ENCODE data around the gene CDYL2. TPM values are rescaled to one million over a fixed set of nuclear protein-coding genes. Genes with fewer than 3 reads are reported as not detected.

The CDYL2 gene
- total RNA-seq, 1 donor from 2014 or later = 34.1 TPM

DNA sequence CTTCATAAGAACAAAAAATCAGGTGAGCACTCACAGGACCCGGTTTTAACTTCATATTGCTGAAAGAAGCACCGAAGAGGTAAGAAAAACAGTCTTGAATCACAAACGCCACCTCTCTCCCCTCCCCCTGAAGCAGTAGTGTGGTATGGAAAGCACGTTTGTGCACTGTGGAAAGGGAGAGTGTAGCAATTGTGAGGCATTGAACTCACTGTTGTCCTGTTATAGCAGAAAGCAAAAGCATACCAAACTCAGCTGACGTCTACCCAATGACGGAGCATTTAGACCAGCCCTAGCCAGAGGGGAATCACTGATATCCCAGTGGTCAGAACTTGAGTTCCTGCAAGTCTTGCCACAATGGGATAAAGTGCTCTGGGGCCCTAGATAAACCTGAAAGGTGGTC lies 164.8 kb downstream of the CDYL2 start:
- DNase-seq (ENCODE audit: extremely low read depth, low read depth, low spot score) = no peak

DNA sequence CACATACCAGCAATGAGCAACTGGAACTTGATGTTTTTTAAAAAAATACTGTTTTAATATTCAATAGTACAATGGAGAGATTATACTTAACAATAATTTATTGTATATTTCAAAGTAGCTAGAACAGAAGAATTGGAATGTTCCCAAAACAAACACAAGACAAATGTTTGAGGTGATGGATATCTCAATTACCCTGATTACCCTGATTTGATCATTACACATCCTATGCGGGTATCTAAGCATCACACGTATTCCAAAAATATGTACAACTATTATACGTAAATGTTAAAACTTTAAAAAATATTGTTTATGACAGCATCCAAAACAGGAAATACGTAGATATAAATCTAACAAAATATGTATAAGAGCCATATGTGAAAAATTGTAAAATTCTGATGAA lies 166.8 kb downstream of the CDYL2 start:
- DNase-seq (ENCODE audit: extremely low read depth, low read depth, low spot score) = no peak

DNA sequence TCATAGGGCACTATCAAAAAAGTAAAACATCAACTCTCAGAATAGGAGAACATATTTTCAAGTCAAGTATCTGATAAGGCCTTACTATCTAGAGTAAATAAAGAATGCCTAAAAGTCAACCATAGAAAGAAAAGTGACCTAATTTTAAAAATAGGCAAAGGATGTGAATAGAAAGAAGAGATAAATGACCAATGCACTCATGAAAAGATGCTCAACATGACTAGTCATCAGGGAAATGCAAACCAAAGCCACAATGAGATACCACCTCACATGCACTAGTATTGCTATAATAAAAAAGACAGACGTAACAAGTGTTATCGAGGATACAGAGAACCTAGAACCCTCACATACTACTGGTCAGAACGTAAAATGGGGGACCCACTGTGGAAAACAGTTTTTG lies 172.8 kb downstream of the CDYL2 start:
- DNase-seq (ENCODE audit: extremely low read depth, low read depth, low spot score) = no peak

DNA sequence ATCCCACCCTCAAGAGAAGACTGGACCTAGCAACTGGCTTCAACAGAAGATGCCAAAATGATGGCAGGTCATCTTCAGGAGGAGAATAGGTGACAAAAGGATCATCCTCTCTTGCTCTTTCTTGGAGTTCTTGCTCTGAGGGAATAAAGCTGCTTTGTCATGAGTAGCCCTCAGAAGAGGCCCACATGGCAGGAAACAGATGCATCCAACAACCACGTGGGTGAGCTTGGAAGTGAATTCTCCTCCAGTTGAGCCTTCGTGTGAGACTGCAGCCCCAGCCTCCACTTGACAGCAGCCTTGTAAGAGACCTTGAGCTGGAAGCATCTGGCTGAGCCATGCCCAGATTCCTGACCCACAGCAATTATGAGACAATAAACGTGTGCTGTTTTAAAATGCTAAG lies 176.1 kb downstream of the CDYL2 start:
- no peak for DNase-seq (ENCODE audit: extremely low read depth, low read depth, low spot score)

DNA sequence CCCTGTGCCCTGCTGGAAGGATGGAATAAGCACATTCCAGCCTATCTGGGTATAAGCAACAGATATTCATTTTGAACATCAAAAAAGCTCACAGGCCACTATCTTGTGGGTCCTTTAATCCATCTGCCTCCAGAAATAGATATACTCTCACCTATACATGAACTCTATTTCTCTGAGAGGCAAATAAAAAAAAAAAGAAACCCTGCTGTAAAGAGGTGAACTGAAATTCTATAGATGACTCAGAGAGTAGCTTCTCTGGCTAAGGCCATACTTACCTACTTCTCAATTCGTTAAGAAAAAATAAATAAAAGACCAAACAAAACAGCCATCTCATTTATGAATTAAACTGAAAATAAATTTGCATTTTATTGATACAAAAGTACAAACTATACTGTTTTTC lies 177.3 kb downstream of the CDYL2 start:
- no peak for DNase-seq (ENCODE audit: extremely low read depth, low read depth, low spot score)

DNA sequence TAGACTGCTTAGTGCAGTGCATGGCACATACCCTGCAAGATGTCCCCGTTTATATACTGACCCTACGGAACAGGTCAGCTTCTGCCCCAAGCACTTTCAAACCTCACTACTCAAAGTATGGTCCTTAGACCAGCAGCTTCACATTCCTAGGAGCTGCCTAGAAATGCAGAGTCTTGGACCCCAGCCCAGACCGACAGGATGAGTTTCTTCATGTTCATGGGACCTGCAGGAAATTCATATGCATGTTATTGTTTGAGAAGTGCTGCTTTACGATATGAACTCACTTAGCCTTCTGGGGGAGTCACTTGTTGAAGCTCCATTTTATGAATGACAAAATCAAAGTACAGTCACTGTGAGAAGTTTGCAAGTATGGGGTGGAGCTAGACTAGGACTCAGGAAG lies 181.0 kb downstream of the CDYL2 start:
- DNase-seq (ENCODE audit: extremely low read depth, low read depth, low spot score) = peak; percentile 41

DNA sequence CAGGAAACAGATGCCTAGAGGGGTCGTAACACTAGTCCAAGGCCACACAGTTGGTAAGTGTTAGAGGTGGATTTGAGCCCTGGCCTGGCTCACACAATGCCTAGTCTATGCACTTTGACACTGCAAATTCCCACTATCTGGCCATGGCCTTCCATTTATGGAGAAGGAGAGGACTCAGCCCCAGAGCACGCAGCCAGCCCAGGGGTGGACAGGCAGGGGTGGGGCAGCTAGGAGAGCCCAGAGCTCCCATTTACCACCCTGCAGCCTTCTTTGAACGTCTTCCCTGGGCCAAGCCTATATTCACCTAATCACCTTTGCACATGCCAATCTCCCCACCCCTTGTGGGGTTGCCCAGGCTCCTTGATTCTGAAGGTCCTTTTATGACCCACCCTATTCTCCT lies 182.4 kb downstream of the CDYL2 start:
- no peak for DNase-seq (ENCODE audit: extremely low read depth, low read depth, low spot score)

DNA sequence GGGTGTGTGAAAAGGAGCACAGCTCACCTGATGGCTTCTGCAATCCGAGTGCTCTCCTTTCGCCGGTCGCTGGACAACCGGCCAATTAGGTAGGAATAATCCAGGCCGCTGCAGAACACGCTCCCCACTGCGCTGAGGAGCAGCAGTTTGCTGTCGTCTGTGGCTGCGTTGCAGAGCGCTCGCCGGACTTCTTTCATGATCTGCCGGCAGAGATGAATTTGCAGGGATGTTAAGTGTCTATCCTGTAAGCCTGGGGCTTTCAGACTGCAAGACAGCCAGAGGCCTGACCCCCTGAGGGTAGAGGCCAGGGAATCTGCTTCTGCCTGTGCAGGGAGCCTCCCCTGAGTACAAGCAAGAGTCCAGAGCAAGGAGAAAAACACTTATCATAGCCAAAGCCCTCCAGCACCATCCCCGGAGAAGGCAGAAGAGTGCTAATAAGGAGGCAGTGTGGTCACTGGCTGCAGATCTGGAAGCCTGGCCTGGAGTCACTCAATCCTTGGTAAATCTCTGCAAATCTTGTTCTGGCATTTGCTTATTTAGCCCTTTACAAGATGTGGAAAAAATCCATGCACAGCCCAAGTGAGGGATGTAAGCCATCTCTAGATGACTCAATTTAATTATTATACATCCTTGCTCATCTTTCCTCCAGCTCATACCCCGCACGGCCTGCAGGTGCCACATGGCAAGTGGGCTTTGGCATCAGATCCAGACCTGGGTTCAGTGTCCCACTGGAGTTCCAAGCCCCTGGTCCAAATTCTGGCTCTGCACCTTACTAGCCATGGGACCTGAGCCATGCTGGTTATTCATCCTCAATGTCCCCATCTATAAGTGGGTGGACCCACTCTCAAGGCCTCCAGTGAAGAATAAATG lies 183.4 kb downstream of the CDYL2 start:
- DNase-seq (ENCODE audit: extremely low read depth, low read depth, low spot score) = no peak

DNA sequence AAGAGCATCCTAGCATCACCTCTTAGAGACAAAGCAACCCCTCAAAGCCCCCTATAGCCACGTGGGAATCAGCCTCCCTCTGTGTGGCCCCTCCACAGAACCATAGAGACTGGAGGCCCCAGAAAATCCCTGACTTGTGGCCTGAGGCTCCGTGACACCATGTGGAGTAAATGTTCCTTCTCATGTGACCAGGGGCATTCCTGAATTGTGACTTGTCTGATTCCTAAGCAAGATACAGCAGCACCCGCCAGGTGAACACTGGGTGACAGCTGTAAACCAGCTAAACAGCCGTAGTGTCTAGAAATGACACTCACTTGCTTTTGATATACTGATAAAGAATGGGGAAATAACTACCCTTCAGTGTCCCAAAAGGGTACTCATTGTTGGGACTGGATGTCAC lies 184.6 kb downstream of the CDYL2 start:
- no peak for DNase-seq (ENCODE audit: extremely low read depth, low read depth, low spot score)

DNA sequence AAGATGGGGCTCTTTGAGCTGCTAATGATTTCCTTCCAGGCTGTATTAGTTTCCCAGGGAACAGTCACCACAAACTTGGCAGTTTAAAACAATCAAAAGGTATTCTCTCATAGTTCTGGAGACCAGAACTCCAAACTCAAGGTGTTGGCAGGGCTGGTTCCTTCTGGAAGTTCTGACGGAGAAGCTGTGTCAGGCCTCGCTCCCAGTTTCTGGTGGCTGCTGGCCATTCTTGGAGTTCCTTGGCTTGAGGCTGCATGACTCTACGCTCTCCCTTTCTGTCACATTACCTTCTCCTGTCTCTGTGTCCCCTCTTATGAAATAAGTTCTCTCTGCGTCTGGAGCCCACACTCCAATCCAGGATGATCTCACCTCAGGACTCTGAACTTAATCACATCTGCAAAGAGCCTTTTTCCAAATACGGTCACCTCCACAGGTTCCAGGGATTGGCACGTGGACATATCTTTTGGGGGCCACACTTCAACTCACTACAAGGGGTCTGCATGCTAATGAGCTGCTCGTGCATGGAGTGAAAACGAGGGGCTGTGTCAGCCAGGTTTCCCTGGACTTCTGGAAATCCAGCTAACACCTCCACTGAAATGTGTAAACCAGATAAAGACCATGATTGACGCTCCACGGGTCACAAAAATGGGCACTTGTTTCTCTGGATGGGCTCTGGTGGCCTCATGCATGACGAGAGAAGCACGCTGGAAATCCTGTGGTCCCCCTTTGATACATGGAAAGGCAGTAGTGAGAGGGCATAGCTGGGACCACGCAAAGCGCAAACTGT lies 185.3 kb downstream of the CDYL2 start:
- DNase-seq (ENCODE audit: extremely low read depth, low read depth, low spot score) = no peak

DNA sequence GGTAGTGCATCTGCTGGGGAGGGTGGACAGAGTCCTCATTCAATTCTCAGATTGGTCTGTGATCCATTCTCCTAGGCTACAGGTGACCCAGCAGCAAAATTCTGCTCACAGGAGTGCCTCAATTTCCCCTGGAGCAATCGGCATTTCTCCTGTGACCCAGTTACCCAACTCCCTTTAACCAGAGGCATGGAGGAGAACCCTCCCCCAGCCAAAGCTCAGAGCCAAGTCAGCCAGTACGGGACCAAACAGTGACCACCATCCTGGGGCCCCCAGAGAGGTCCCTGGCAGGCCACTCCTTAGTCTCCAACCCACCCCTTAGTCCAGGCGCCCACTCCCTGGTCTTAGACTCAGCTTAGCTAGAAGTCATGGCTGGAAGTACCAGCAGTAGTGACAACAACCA lies 188.0 kb downstream of the CDYL2 start:
- DNase-seq (ENCODE audit: extremely low read depth, low read depth, low spot score) = no peak

DNA sequence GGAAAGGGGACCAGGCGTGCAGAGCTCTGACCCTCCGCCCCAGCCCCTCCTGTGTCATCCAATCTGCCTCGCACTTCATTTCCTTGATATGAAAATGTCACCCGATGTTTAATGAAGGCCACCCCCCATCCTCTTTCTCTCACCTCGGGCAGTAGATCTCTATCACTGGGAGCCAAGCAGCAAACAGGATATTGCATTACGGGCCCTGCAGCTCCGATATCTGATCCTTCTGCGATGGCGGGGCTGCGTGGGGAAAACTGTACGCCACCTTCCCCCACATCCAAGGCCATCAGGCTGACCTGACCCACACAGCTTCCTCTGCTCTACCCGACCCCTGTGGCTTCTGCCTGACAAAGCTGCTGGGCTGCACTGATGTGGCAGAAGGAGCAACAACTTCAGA lies 188.7 kb downstream of the CDYL2 start:
- DNase-seq (ENCODE audit: extremely low read depth, low read depth, low spot score) = no peak

DNA sequence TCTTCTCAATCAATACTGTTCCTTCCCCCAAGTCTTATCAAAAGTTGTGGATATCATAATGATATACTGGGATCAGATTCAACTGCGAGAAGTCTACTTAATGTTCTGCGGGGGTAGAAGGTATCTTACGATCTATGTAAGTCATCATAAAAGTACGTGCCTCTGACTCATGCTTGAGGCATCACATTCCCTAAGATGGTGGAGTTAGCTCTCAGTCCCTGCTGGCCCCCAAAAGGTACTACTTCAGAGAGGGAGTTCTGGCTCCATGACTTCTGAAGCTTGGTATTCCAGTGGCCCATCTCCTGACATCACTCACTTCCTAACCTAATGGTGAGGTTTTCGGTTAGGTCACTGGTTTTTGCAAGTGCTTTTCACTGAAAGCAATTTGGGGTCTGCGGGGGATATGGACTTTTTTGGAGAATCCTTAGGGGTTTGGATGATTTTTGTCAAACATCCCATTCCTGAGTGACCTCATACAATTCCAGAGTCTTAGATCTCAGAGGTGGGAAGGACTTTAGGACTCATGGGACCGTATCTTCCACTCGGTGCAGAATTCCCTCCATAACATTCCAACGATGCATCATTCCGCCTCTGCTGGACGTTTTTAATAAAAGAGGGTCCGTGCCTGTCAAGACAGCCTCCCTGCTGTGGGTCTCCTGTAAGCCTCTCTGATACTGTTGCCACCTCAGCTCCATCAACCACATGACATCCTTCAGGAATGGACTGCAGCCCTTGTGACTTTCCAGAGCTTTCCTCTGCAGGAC lies 189.3 kb downstream of the CDYL2 start:
- DNase-seq (ENCODE audit: extremely low read depth, low read depth, low spot score) = peak; percentile 44

DNA sequence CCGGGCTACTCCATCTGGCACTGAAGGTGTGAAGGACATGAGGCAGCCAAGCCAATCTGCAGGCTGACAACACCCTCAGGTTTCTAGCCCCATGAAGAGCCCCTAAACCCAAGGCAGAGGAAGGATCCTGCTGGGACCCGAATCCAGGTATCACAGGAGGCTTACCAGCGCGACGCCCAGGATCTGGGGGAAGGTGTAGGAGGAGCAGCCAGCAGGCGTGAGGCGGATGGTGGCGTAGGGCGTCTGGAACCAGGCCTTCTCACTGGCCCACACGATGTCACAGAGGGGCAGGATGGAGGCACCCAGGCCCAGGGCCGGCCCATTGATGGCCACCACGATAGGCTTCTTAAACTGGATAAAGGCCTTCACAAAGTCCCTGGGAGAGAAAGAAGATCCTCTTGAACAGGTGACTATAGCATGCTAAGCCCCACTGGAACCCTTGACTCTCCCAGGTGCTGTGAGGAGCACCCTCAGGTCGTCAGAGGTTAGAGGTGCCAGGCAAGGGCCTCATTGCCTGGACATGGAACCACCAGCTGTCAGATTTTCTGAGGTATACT lies 191.9 kb downstream of the CDYL2 start:
- no peak for DNase-seq (ENCODE audit: extremely low read depth, low read depth, low spot score)

DNA sequence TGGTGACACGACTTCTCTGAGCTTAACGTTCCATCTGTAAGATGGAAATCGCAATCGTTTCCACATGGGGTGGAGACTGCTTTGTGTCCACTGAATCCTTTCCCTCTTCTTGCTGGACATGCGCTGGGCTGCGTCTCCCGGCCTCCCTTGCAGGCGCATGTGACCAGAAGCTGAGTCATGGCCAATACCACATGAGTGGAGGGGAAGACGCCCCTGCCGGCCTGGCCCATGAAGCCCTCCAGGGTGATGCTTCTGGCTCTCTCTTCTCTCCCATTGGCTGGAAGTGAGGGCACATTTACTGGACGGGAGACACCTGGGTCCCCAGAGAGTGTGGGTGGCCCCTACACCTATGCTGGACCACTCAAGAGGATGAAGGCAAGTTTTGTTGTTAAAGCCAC lies 192.5 kb downstream of the CDYL2 start:
- no peak for DNase-seq (ENCODE audit: extremely low read depth, low read depth, low spot score)

DNA sequence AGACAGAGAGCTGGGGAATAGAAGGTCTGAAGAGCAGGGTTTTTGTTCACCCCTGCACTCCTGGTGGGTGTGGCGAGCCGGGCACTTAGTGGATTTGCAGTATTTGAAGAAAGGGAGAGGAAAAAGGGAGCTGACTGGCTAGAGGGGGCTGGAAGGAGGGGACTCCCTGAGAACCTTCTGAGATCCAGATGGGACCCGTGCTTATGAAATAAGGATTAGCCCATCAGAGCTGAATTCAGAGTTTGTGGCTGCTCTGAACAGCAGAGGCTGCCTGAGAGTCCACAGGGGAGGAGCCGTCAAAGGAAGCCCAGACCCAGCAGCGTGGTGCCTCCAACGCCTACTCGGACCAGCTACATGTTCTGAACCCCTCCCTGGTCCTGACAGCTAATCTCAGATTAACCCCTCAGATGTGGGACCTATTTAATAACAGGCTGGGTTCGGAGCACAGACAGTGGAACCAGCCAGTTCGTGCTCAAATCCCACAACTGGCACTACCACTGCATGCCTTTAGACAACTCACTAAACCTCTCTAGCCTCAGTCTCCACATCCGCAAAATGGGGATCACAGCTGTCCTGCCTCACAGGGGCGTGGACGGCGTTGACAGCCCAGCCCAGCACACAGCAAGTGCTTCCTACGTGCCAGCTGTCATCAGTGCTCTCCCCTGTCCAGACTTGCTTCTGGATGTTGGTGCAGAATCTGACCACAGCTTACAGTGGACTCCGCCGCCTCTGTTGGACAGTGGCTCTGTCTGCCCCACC lies 193.0 kb downstream of the CDYL2 start:
- no peak for DNase-seq (ENCODE audit: extremely low read depth, low read depth, low spot score)

DNA sequence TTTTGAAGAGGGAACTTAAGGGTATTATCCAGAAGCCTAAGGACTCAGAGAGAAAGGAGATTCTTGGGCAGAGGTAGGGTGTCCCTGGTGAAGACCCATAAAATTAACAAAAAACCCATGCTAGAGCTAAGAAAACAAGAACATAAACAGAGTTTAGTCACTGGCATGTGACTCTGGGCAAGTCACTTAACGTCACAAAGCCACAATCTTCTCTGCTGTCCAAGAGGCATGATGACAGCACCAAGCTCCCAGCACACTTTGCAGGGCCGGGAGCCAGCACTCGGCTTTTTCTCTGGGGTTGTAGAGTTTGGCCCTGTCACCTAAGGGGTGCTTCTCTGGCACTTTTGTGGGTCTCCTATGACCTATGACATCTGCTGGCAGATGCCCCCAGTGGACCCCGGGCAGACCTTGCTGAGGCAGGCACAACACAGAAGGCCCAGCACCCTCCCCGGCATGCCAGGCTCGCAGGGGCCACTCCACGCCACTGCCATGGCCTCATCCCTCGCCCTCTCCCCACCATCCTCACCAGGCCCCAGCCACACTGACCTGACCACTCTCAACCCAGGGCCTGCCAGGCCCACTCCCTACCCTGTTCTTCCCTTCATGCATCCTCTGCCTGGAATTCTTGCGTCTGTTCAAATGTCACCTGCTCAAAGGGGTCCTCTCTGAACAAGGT lies 193.8 kb downstream of the CDYL2 start:
- DNase-seq (ENCODE audit: extremely low read depth, low read depth, low spot score) = no peak

DNA sequence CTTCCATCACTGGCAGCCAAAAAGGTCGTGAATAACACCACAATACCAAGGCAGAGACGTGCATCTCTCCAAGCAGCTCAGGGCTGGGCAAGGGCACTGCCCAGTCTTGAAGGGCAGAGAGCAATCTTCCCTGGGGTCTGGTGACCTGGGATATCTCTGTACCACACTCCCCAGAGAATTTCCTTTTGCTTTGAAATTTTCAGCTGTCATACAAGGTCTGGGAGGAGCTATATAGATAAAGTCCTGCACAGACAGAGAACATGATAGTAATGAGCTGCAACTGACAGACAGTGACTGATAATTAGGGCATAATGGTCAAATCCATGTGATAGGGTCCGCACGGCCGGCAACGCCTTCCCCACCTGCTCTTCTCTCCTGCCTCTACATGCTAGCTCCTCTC lies 195.5 kb downstream of the CDYL2 start:
- DNase-seq (ENCODE audit: extremely low read depth, low read depth, low spot score) = no peak

DNA sequence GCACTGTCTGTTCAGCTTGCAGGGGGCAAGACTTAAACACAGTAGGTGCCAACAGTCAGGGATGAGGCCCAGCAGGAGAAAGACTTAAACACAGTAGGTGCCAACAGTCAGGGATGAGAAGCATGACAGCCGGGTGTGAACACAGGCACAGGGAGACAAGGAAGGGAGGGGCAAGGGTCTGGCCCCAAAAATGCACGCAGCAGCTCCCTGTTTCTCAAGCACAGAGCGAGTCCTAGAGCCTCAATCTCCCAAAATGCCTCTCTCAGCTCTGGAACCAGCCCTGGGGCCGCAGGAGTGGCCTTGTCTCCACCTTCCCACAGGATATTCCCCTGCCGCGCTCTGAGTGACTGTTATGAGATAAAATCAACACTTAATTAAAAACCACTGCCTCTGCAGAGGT lies 197.2 kb downstream of the CDYL2 start:
- no peak for DNase-seq (ENCODE audit: extremely low read depth, low read depth, low spot score)

DNA sequence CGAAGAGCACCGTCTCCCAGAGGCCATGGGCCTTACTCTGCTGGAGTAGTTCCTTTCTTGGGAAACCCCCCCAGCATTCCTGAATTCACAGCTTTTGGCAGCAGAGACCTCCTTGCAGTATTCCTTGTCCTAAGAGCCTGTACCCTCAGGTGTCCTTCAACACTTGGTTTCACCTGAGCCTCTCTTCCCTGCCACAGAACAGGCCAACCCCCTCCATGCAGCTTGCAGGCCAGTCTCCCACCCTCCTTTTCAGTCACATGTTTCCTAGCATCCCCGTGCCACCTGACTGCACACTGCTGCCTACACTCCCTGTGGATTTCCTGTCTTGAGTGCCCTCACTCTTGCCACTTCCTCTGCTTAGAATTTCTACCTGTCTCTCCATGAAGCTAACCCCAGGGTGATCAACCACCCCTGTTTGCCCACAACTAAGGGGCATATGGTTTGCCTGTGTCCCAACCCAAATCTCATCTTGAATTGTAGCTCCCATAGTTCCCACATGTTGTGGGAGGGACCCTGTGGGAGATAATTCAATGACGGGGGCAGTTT lies 198.1 kb downstream of the CDYL2 start:
- no peak for DNase-seq (ENCODE audit: extremely low read depth, low read depth, low spot score)
